DND-41 (cell line): Measurements from ENCODE around the gene USP12.

Experiments used
- EZH2 ChIP-seq: IDR thresholded peaks from 3 replicates; pipeline ENCODE4 v1.6.1; 2012; ENCODE audit warnings: borderline replicate concordance, low read depth, mild to moderate bottlenecking, moderate library complexity, low read length, inconsistent platforms; ENCODE audit not compliant: severe bottlenecking
- TF ChIP-seq, protein P1 (sequence below): IDR thresholded peaks from 2 replicates; pipeline ENCODE4 v1.5.1; 2012; ENCODE audit warnings: borderline replicate concordance, low read length, moderate library complexity, mild to moderate bottlenecking; ENCODE audit not compliant: poor library complexity, severe bottlenecking; ENCODE audit errors: extremely low read depth

DNA sequence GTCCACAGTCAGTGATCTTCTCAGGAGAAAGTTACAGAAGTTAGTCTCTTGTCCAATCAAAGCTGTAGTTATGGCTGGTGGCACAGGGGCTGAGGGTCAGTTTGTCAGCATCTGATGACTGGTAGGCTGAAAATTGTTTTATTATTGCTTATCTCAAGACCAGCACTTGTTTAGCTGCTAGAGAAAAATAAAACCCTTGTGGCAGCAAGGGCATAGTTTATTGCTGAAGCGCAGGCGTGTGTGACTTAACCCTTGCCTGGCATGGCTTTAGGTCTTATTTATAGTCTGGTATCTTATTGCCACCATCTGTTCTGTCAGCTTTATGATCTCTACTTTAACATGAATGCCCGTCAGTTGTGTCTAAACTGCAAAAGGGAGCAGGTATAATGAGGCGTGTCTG lies 154.7 kb downstream of the USP12 start:
- TF ChIP-seq, protein P1, sequence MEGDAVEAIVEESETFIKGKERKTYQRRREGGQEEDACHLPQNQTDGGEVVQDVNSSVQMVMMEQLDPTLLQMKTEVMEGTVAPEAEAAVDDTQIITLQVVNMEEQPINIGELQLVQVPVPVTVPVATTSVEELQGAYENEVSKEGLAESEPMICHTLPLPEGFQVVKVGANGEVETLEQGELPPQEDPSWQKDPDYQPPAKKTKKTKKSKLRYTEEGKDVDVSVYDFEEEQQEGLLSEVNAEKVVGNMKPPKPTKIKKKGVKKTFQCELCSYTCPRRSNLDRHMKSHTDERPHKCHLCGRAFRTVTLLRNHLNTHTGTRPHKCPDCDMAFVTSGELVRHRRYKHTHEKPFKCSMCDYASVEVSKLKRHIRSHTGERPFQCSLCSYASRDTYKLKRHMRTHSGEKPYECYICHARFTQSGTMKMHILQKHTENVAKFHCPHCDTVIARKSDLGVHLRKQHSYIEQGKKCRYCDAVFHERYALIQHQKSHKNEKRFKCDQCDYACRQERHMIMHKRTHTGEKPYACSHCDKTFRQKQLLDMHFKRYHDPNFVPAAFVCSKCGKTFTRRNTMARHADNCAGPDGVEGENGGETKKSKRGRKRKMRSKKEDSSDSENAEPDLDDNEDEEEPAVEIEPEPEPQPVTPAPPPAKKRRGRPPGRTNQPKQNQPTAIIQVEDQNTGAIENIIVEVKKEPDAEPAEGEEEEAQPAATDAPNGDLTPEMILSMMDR: no peak
- TF ChIP-seq EZH2: no peak
